Erythroblast (primary cell): Measurements from ENCODE around the gene NPIPB4.
"Not testable (repeated sequence)": the region's sequence is repeated elsewhere in the genome, so short reads cannot be mapped to it uniquely, and the experiment has no call there.

Source experiments
- GATA1 ChIP-seq: IDR thresholded peaks from 2 replicates; pipeline ENCODE4 v1.6.1; 2011; ENCODE audit warnings: low read depth, mild to moderate bottlenecking, control low read depth, low read length, moderate library complexity
- POLR2A ChIP-seq: IDR thresholded peaks from 2 replicates; pipeline ENCODE4 v1.6.1; 2011; ENCODE audit warnings: mild to moderate bottlenecking, low read length

DNA sequence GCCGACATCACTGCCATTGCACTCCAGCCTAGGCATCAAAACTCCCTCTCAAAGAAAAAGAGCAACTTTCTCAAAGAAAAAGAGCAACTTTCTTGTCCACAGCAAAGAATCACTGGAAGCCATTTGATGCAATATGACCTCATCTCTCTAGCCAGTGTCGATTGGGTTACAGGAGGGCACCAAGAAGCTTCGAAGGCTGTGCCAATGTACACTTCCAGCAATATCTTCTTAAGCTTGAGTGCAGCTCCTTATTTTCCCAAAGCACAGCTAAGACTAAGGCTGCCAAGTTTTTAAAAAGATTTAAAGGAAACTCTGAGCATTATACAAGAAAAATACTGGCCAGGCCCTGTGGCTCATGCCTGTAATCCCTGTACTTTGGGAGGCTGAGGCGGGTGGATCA is 32.0 kb downstream of the NPIPB4 start:
- TF ChIP-seq POLR2A, GATA1: not testable (repeated sequence)
